ENCODE measurements around the gene AKAP11.

Gene AKAP11

GRCh38 chr13:42272804-42273175, 838 bp downstream of the AKAP11 start:
- no peak for DNase-seq (ENCODE audit: low read depth)
- TF ChIP-seq CTCF (conservative IDR thresholded peaks at IDR 0.05; ENCODE audit: low read depth, low read length), result no peak
- peak overlapping the region; percentile 84 for H3K4me3 ChIP-seq (ENCODE audit: low read depth, low read length)

GRCh38 chr13:42274386-42275097, 2.6 kb downstream of the AKAP11 start:
- no peak overlapping the region for H3K4me3 ChIP-seq (ENCODE audit: low read depth, low read length)
- DNase-seq (ENCODE audit: low read depth), result no peak
- no peak for TF ChIP-seq CTCF (conservative IDR thresholded peaks at IDR 0.05; ENCODE audit: low read depth, low read length)

GRCh38 chr13:42275098-42275471, 3.1 kb downstream of the AKAP11 start:
- no peak for TF ChIP-seq CTCF (conservative IDR thresholded peaks at IDR 0.05; ENCODE audit: low read depth, low read length)
- H3K4me3 ChIP-seq (ENCODE audit: low read depth, low read length), result no peak overlapping the region
- DNase-seq (ENCODE audit: low read depth), result no peak

GRCh38 chr13:42275506-42275905, 3.6 kb downstream of the AKAP11 start:
- no peak for TF ChIP-seq CTCF (conservative IDR thresholded peaks at IDR 0.05; ENCODE audit: low read depth, low read length)
- DNase-seq (ENCODE audit: low read depth), result no peak
- H3K4me3 ChIP-seq (ENCODE audit: low read depth, low read length), result no peak overlapping the region

- no peak for TF ChIP-seq CTCF (conservative IDR thresholded peaks at IDR 0.05; ENCODE audit: low read depth, low read length)
- H3K4me3 ChIP-seq (ENCODE audit: low read depth, low read length), result no peak overlapping the region
- DNase-seq (ENCODE audit: low read depth), result peak; percentile 29
Observed at GRCh38 chr13:42276683-42277082, 4.7 kb downstream of the AKAP11 start.

- no peak for DNase-seq (ENCODE audit: low read depth)
- TF ChIP-seq CTCF (conservative IDR thresholded peaks at IDR 0.05; ENCODE audit: low read depth, low read length), result no peak
- no peak overlapping the region for H3K4me3 ChIP-seq (ENCODE audit: low read depth, low read length)
Observed at GRCh38 chr13:42277618-42278276, 5.8 kb downstream of the AKAP11 start.

GRCh38 chr13:42279080-42279479, 7.1 kb downstream of the AKAP11 start:
- TF ChIP-seq CTCF (conservative IDR thresholded peaks at IDR 0.05; ENCODE audit: low read depth, low read length), result no peak
- DNase-seq (ENCODE audit: low read depth), result no peak
- no peak overlapping the region for H3K4me3 ChIP-seq (ENCODE audit: low read depth, low read length)

Data from choroid plexus epithelial cell (primary cell).